Psoas muscle (tissue), 8 donors: ENCODE data around the gene GPR33. TPM values are rescaled to one million over a fixed set of nuclear protein-coding genes. Genes with fewer than 3 reads are reported as not detected.
"Not testable (repeated sequence)": the region's sequence is repeated elsewhere in the genome, so short reads cannot be mapped to it uniquely, and the experiment has no call there.

Experiments used
- ATAC-seq, 4 donors: fragments of 200-7000 bp; cut with Tn5 transposase; one replicate each; pipeline ENCODE4 v1.9.1; 2020; ENCODE audit warnings: moderate library complexity in 3 of 4, mild to moderate bottlenecking in 2 of 4
- DNase-seq, 2 donors: peaks; one replicate each; pipeline ENCODE4 v3.0.0-alpha.2; 2020
- H3K27ac ChIP-seq: fragments of 200-600 bp; one replicate; pipeline ENCODE4 v1.8.0; 2022
- H3K27me3 ChIP-seq, 3 donors: fragments of 200-600 bp in 1 of 3; one replicate each; pipeline versions ENCODE4 v1.6.1 to v1.8.0; 2013 to 2022; ENCODE audit warnings: low read length in 2 of 3, mild to moderate bottlenecking in 2 of 3, moderate library complexity in 1 of 3; ENCODE audit not compliant: insufficient read depth in 3 of 3
- H3K36me3 ChIP-seq, 2 donors: fragments of 200-600 bp in 1 of 2; one replicate each; pipeline versions ENCODE4 v1.6.1 to v1.8.0; 2013 to 2022; ENCODE audit warnings: low read depth in 1 of 2, mild to moderate bottlenecking in 1 of 2, moderate library complexity in 1 of 2; ENCODE audit not compliant: insufficient read depth in 1 of 2
- H3K4me1 ChIP-seq: fragments of 200-600 bp; one replicate; pipeline ENCODE4 v1.8.0; 2022
- H3K4me3 ChIP-seq: fragments of 200-600 bp; one replicate; pipeline ENCODE4 v1.8.0; 2022; ENCODE audit warnings: mild to moderate bottlenecking
- H3K9me3 ChIP-seq: fragments of 200-600 bp; one replicate; pipeline ENCODE4 v1.8.0; 2022
- WGBS, 3 donors: extraction: QIAGEN DNeasy Blood & Tissue Kit; methylation state at CpG; one replicate each; pipeline versions ENCODE4 v1.1.6 to v1.1.7; 2013; 5-methylcytosine and 5-hydroxymethylcytosine counted together
- intact Hi-C, 2 donors: fragments of 100-400 bp; cut with DNase I; formaldehyde crosslinking; loops; one replicate each; pipeline versions ENCODE4 v1.11.0 to v1.14.2; 2022
- polyA plus RNA-seq, 3 donors: library from polyadenylated mRNA; stranded (reverse); fragments of 200-250 nt; gene quantifications; one replicate each; pipeline ENCODE4 v1.2.3, GENCODE V29; 2013
- total RNA-seq, 4 donors: library from RNA; stranded (reverse); fragmentation: NEBNext Ultra II Directional in 2 of 4; extraction: Animal tissue kit (Norgen Biotek cat#: 25700) in 2 of 4; gene quantifications; one replicate each; pipeline versions ENCODE4 v1.2.1 to v1.2.4, GENCODE V29; 2021 to 2023
- TF ChIP-seq, protein P1 (sequence below): fragments of 200-600 bp; IDR thresholded peaks from one replicate; pipeline ENCODE4 v1.8.0; 2022; ENCODE audit warnings: antibody characterized with exemption
- donor health status: healthy with polysubstance abuse.
- donor health status: DM: no; HTN: no; CAD: no; lungs with moderate emphysema.
- donor health status: Bipolar disorder and iron deficiency.
- donor health status: healthy.
- donor health status: DM: yes; HTN: yes; CAD: no.
- donor health status: DM: no; HTN: no; CAD: no.
- donor health status: DM: no; HTN: no; CAD: no.
- donor health status: DM: yes; HTN: yes; CAD: no.

The GPR33 gene
- total and polyA plus RNA-seq, 7 donors, result not detected

DNA sequence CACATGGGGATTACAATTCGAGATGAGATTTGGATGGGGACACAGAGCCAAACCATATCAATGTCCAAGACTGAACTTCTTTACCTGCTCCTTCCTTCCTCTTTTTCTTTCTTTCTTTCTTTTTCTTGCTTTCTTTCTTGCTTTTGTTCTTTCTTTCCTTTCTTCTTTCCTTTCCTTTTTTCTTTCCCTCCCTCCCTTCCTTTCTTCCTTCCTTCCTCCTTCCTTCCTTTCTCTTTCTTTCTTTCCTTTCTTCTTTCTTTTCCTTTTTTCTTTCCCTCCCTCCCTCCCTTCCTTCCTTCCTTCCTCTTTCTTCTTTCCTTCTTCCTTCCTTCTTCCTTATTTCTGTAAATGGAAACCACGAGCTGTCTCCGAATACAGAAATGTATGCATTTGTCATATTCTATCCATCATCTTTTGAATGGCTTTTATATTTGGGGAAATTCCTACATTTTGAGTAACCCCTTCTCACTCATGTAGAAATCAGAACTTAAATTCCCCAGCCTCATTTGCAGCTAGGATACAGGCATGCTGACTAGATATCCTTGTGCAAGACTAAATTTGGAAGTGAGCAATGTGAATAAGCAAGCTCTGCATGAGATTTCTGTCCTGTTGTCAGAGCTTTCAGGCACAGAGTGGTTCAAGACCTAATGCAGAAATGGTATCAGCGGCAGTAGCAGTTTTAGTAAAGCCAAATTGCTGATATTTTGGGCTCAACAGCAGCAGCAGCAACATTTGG is 11.5 kb downstream of the GPR33 start:
- ATAC-seq, result no peak
- 73 to 78% (median 77%) methylated on average over 4 of the region's 4 CpGs for WGBS, 3 donors

DNA sequence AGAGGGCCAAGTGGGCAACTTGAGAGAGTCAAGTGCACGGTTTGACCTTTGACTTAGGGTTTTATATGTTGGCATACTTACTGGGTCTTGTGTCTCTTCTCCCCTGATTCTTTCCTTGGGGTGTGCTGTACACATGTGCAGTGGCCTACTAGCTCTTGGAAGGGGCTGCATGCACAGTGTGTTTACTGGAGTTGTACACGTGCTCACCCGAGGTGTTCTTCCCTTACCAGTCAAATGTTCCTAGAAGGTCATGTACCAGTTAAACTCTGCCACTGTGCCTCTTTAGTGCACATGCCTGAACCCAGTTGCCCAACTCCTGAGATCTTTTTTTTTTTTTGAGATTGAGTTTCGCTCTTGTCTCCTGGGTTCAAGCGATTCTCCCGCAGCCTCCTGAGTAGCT is 21.3 kb downstream of the GPR33 start:
- Histone ChIP-seq H3K27ac (no peak overlapping the region), H3K4me3 (no peak overlapping the region), H3K27me3 (no peaks in the 10 kb centered on the region), H3K9me3 (no peaks in the 10 kb centered on the region), H3K36me3 (no peaks in the 10 kb centered on the region), H3K4me1 (no peaks in the 10 kb centered on the region)
- TF ChIP-seq, protein P1, sequence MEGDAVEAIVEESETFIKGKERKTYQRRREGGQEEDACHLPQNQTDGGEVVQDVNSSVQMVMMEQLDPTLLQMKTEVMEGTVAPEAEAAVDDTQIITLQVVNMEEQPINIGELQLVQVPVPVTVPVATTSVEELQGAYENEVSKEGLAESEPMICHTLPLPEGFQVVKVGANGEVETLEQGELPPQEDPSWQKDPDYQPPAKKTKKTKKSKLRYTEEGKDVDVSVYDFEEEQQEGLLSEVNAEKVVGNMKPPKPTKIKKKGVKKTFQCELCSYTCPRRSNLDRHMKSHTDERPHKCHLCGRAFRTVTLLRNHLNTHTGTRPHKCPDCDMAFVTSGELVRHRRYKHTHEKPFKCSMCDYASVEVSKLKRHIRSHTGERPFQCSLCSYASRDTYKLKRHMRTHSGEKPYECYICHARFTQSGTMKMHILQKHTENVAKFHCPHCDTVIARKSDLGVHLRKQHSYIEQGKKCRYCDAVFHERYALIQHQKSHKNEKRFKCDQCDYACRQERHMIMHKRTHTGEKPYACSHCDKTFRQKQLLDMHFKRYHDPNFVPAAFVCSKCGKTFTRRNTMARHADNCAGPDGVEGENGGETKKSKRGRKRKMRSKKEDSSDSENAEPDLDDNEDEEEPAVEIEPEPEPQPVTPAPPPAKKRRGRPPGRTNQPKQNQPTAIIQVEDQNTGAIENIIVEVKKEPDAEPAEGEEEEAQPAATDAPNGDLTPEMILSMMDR, result no peak
- intact Hi-C loops, result no loop called here
- DNase-seq (no peak), ATAC-seq (no peak)
- 75 to 89% (median 76%) methylated on average over 6 of the region's 6 CpGs for WGBS, 3 donors

More for the DNA sequence above, 11.5 kb downstream of the GPR33 start:
- TF ChIP-seq, protein P1, result no peak
- Histone ChIP-seq H3K4me3 (no peak overlapping the region), H3K27me3 (no peaks in the 10 kb centered on the region), H3K36me3 (no peaks in the 10 kb centered on the region), H3K4me1 (no peaks in the 10 kb centered on the region), H3K27ac (no peak overlapping the region), H3K9me3 (no peaks in the 10 kb centered on the region)
- intact Hi-C loops, result no loop called here
- DNase-seq, result no peak

DNA sequence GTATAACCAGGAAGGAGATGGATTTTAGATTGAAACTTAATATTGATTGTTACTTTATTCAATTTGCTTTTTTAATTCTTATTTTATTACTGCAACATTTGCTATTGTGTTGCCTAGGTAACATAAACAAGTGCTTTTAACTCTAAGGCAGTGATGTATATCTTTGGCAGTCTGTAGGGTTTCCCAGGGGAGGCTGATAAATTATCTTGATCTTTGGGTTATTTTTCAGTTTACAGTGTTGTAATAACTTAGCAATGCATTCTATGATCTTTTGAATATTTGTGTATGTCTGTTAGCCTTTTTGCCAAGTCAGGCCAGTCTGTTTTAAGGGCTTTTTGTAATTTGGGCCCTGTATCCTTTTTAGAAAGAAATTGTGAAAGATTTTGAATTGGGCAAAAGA is 22.7 kb downstream of the GPR33 start:
- ATAC-seq (no peak), DNase-seq (no peak)
- Histone ChIP-seq H3K4me3 (no peak overlapping the region), H3K27me3 (no peaks in the 10 kb centered on the region), H3K9me3 (no peaks in the 10 kb centered on the region), H3K36me3 (no peaks in the 10 kb centered on the region), H3K4me1 (no peaks in the 10 kb centered on the region), H3K27ac (no peak overlapping the region)
- TF ChIP-seq, protein P1, result no peak
- intact Hi-C loops, result no loop called here

DNA sequence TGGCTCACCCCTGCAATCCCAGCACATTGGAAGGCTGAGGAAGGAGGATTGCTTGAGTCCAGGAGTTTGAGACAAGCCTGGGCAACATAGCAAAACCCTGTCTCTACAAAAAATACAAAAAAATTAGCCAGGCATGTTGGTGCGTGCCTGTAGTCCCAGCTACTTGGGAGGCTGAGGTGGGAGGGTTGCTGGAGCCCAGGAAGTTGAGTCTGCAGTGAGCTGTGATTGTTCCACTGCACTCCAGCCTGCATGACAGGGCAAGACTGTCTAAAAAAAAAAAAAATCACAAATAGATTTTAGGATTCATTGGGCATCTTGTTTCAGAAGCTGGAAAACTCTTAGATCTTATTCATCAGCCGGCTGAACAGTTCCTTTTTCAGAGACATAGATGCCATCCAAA is 25.4 kb downstream of the GPR33 start:
- H3K4me3 ChIP-seq, H3K9me3 ChIP-seq, H3K4me1 ChIP-seq, ATAC-seq, DNase-seq, H3K36me3 ChIP-seq, H3K27ac ChIP-seq, H3K27me3 ChIP-seq, intact Hi-C loops: not testable (repeated sequence)
- WGBS, 3 donors, result 74 to 80% (median 76%) methylated on average over 2 of the region's 2 CpGs

DNA sequence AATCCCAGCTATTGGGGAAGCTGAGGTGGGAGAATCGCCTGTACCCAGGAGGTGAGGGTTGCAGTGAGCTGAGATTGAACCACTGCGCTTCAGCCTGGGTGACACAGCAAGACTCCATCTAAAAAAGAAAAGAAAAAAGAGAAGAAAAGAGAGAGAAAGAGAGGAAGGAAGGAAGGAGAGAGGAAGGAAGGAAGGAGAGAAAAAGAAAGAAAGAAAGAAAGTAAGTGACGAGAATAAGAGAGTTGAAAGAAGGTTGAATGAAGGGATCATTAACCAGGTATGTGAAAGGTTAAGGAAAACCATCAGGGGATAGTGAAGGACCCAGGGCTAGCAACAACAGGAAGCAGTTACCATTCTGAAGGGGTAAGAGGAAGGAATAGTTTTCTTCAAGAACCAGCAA is 26.3 kb downstream of the GPR33 start:
- WGBS, 3 donors, result 84 to 88% (median 87%) methylated on average over 3 of the region's 3 CpGs
- Histone ChIP-seq H3K36me3 (no peaks in the 10 kb centered on the region), H3K4me1 (no peaks in the 10 kb centered on the region), H3K27me3 (no peaks in the 10 kb centered on the region), H3K4me3 (no peak overlapping the region), H3K9me3 (no peaks in the 10 kb centered on the region), H3K27ac (no peak overlapping the region)
- intact Hi-C loops, result no loop called here
- no peak for DNase-seq
- TF ChIP-seq, protein P1, result no peak
- ATAC-seq, result no peak
